DMS53 treated with DMSO at 0.1 percent for 48 hours (cell line): ENCODE results near the gene PDE8B.

Source experiments
- DNase-seq: peaks from one replicate; lab custom pipeline; 2025; ENCODE audit not compliant: unreplicated experiment; lab: John Stamatoyannopoulos, UW

PDE8B gene

DNA sequence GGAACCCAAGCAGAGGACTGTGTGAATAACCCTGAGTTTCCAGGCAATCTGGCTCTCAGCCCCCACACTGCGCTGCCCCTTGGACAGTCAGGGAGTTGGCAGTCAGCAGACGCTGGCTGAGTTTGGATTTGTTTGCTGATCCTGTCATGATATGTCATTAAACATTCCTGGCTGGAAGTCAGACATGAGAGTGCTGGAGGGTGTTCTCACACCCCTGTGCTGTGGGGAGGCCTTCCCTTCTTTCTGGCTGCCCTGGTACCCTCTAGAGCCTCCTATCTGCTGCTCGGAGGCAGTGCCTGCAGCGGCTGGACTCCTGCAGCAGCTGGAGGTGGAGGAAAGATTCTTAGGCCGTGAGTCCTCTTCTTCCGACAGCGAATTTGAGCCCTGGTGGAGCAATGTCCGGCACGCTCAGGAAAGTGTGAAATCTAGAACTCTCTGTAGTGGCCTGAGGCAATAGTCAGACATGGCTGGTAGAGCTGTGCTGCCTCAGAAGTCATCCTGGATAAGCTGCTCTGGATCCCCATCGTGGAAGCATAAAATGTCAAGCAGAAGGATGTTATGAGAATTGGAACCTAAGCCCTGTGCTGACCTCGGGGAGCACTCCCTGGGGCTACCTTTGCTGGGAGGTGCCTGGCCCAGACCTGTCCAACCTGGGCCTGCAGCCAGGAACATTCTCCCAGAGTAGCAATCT, 72.0 kb downstream of the PDE8B start:
- no peak for DNase-seq

DNA sequence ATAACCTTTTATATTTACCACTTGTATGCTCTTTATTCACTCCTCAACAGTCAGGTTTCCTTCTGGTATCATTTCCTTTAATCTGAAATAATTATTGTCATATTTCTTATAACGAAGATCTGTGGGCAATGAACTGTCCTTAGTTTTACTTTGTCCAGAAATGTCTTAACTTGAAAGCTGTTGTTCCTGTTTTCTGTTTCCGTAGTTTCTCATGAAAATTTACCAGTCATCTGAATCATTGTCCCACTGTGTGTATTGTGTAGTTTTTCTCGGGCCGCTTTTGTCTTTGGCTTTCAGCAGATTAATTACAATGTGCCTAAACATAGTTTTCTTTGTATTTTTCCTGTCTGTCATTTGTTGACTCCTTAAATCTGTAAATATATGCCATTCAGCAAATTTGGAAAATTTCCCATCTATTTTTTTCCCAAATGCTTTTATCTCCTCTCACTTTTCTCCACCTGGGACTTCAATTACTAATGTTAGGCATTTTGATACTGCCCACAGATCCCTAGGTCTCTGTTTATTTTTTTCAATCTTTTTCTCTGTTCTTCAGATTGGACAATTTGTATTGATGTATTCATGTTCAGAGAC, 74.9 kb downstream of the PDE8B start:
- no peak for DNase-seq

DNA sequence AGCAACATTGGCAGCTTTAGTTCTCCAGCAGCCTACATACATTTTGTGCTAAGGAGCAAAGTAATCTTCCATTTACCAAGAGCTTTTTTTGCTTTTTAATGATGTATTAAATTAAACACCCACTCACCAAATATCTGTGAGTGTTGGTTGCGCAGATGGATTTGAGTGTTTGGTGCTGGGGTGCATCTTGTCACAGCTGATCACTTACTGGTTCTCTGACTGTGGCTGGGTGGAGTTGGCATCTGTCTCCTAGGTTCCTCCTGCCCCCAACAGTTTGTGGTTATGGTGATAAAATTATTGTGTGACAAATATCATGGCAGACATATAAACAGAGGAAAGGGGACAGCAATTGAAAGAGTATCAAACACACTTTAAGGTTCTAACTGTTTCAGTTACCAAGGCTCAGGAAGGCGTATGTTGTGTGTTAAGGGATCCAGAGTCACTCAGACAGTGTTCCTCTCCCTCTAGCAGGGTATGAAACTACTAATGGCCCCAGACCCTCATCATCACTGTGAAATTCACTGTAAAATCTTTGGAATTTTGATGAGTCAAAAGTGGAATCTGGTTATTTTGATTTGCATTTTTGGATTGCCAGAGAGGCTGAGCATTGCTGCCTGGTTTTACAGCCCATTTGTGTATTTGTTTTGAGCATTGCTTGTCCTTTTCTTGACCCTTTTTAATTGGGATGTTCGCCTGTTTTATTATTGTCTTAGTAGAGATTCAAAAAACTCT, 81.7 kb downstream of the PDE8B start:
- no peak for DNase-seq

DNA sequence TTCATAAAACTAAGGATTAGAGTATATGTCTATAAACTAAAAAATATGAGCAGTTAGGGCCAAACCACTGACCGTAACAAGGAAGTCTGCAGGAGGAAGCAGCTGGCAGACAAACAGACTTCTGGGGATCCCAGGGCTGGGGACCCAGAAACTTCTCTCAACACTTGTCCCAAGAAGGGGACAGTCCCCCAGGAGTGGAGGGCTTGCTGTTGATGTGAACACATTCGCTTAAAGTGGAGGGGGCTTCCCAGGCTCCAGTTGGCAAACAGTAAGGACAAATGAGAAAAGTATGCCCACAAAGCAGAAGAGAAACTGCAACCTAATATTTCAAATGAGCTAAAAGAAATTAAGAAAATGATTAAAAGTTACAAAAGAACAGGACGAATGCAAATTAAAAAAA, 83.7 kb downstream of the PDE8B start:
- no peak for DNase-seq

DNA sequence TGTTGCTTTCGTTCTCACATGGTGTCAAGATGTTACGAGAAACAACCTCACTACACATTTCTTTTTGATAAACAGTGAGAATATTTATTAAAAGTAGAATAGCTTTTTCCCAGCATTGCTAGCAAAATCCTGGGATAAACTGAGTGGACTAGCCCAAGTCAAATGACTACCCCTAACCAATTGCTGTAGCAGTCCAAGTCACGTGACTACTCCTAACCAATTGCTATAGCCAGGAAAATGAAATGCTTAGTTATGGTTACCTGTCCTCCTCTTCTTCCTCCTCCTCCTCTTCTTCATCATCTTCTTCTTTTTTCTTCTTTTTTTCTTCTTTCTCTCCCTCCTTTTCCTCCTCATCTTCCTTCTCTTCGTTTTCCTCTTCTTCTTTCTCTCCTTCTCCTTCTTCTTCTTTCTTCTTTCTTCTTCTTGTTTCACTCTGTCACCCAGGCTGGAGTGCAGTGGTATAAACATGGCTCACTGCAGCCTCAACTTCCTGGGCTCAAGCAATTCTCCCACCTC, 85.4 kb downstream of the PDE8B start:
- DNase-seq, result no peak

DNA sequence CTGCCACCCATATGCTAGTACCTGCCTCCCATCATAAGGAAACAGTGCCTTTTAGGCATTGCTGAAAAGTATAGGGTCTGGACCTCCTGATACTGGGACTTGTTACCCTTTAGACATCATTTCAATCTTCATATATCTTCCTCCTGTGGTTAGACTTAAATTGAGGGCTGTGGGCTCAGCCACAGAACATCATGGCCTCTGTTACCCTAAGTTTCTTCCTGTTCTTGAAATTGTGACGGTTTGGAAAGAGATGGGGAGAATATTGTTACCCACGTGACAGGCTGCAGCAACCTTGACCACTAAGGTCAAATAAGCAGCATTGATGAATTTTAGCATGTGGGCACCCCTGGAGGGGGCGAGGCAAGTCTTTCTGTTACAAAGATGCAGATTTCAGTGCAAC, 87.7 kb downstream of the PDE8B start:
- no peak for DNase-seq

DNA sequence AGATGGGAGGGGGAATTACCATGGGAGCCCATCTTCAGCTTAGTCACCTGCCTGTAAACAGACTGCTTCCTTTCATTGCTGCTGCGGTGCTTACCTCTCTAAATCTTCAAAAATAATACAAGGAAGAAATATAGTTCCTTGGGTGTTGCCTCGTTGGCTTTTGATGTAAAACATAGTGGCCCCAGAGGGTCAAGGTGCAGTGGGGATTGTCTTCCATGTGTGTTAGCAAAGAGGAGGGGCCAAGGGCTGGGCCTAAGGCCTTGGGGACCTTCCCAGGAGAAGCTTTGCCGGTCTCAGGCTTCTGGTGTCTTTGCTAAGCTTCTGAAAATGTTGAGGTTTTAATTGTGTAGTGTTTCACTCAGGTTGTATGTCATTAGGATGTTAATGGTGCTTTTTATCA, 90.0 kb downstream of the PDE8B start:
- no peak for DNase-seq

DNA sequence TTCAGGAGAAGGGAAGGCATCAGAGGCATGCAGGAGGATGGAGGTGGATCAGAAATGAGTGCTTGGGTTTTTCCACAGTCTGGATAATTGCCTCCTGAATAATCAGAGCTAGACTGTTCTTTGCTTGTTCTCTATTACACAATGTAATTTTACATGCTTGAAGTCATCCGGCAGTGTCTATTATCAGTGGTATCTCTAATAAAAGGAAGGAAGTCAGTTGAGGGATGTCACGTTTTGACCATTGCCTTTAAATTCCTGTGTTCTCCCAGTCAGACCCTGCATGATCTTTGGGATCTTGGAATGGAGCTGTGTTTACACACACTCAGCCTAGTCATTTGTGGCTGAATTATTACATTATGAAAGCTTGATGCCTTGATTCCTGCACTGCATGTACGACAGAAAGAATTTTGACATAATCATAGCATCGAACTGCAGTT, 91.0 kb downstream of the PDE8B start:
- no peak for DNase-seq

DNA sequence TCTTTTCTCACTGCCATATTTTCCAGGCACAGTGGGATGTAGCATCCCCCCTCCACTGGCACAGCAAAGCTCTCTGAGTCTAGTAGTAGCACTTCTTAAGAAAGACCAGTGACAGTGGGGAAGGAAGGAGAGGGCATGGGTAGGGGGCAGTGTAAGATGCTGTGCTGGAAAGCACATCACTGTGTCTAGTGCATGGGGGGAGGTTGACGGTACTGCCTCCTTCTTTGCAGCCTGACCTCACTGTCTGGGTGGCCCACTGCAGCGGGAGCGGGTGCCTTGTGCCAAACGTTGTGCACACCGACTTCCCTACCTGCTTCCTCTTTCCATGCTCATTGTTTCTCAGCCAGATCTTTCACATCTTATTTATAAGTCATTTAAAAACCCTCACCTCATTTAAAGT, 91.8 kb downstream of the PDE8B start:
- DNase-seq, result no peak

DNA sequence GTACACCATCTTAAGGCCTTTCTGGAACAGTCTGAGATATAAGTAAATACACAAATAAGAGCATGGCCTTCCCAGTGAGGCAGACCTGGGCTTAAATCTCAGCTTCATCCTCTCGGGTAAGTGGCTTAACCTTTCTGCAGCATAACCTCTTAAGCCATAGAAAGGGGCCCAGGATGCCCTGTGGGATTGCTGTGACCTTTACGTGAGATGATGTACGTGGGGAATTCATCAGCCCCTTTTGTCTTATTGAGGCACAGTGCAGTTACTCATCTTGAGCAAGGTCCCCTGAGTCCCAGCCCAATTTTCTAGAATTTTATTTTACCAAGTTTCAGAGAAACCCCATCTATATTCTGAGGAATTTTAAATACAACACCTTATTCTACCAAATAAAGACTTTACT, 92.2 kb downstream of the PDE8B start:
- DNase-seq, result no peak

DNA sequence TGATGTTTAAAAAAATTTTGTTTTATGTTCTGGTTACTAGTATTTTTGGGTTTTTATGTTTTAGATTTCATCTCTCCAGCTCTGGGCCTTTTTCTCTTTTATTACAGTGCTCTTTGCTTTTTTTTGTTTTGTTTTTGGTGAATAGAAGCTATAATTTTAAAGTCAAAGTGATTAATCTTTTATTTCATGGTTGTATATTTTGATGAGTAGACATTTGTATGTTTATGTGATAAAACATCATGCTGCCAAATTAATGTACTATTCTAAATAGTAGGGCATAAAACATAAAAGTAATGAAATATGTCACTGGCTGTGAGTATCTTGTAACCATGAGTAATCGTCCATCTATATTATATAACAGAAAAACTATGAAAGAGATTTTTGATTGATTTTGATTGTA, 93.9 kb downstream of the PDE8B start:
- no peak for DNase-seq

DNA sequence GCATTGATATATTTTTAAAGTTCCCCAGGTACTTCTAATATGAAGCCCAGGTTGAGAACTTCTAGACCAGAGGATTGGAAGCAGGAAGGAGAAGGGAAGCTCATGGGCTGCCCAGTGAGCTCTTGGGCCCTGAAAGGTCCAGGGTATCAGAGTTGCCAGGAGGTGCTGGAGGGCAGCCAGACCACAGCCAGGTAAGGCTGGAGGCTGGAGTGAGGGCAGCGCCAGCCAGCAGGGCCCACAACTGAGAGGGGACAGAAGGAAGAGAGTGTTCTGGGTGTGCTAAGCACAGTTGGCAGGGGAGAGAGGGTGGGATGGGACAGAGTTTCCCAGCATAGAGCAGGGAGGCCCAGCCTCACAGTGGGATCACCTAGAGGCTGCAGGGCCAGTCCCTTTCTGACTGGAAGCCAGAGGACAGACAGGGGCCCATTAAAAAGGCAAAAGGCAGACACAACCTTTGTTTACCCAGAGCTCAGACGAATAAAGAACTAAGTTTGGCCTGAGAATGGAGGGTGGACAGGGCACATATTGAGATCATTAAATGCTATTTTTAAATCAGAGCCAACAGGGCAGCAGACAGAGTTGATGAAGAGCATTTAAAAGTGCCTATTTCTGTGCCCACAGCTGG, 94.9 kb downstream of the PDE8B start:
- no peak for DNase-seq

DNA sequence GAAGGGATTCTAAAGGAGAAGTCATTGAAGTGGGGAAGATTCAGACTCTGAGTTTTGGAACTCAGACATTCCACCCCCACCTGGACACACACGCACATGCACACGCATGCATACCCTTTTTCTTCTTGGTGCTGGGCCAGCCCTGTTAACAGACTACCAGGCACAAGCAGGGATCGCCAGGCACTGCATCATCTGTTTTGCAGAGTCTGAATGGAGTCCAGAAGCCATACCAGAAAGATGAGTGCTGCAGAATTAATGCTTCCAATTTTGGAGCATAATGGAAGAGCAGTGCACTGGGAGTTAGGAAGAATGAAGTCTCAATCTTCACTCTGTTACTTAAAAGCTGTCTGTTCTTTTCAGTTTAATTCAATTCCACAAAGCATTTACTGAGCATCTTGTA, 95.5 kb downstream of the PDE8B start:
- DNase-seq, result no peak

DNA sequence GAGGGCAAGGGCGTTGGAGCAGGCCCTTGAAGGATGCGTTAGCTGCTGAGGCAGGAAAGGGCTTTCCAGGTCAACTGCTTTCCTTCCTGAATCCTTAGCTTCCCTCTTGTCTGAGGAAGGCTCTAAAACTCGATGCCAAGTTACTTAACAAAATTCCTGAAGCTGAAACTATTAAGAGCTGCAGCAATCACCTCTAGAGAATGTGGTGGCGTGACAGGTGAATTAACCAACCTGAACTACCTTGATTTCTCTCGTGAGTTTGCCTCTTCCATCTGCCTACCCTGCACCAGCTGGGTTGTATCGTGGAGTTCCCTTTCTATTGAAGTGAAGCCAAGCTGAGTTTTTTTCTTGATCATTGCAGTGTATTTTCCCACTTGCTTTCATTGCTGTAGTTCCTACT, 96.1 kb downstream of the PDE8B start:
- no peak for DNase-seq

DNA sequence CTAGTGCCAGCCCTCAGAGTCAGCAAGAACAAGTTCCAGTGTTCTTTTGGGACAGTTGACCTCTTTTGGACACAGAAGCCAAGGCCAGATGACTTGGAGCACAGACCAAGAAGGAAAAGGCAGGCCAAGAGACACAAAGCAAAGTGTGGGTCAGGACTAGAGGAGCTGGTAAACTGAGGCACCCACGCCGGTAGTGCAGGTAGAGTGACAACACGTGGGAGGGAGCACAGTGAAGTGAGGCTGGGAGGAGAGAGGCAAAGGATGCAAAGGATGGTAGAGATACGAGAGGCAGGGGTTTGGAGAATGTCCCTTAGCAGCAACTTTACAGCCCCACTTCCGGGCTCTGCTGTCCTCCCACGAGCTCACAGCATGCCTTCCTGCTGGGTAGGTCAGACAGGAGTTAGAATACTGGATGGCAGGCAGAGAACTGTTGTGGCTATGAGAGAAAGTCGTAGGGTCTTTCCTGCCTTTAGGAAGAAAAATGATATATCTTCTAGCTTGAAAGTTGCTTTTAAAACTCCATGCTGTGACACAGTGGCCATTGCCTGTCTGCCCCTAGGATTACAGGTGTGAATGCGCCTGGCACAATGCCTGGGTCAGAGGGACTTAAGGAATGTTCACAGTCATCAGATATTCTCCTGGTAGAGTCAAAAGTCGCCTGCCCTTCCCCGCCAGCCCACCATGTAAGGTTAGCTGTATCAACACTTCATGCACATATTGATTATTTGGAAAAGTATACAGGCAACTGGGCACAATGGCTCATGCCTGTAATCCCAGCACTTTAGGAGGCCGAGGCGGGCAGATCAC, 97.9 kb downstream of the PDE8B start:
- no peak for DNase-seq

DNA sequence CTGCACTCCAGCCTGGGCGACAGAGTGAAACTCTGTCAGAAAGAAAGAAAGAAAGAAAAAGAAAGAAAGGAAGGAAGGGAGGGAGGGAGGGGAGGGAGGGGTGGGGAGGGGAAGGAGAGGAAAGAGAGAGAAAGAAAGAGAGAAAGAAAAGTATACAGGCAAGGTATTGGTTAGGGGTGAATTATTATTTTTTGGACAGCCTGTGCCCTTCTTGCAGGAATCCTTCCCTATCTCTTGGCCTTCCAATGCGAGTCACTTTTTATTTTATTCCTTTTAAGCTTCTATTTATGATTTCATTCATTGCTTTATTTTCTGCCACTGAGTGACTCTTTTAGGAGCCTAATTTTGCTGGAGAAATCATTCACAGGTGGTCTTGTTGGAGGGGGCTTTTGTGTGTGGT, 98.7 kb downstream of the PDE8B start:
- no peak for DNase-seq

DNA sequence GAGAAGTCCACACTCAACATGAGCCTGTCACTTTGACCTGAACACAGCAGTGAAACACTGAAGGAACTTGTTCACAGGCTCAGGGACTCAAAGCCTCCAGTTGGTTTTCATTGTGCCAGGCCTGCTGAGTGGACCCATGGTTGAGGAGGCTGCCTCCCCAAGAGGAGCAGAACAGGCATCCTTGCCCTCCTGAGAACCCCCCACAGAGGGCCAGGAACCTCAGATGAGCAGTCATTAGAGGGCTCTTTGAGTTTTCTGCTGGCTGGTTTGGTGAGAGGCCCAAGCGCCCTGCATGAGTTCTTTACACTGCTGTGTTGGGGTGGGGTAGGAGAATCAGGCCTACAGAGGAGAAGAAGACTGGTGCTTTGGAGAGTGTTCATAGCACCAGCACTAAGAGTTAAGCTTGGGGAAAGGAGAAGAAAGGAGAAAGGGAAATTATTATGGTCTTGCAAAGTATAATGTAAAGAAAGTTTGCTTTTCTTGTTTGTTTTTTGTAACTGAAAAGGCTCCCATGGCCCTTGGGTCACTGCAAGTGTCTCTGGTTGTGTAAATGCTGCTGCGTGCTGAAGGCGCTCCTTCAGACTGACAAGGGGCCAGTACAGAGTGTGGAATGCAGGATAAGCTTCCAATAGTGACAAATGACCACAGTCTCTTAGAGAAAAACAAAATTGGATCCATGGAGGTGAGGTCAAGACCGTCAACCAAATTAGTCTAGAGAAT, 100.2 kb downstream of the PDE8B start:
- DNase-seq, result no peak

DNA sequence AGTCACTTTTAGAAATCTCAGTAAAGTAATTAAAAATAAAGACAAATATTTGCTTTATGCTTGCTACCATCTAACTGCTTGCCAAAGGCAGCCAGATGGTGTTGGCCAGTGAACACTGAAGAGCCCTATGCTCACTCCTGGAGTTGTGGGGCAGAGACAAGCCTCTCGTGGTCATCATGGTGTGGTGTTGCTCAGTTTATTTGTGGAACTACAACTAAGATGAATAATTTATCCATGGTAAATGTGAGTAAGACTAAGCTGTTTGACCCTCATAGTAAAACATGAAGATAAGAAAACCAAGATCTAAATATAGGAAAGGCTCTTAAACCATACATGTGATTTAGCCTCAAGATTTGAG, 100.7 kb downstream of the PDE8B start:
- DNase-seq, result no peak

DNA sequence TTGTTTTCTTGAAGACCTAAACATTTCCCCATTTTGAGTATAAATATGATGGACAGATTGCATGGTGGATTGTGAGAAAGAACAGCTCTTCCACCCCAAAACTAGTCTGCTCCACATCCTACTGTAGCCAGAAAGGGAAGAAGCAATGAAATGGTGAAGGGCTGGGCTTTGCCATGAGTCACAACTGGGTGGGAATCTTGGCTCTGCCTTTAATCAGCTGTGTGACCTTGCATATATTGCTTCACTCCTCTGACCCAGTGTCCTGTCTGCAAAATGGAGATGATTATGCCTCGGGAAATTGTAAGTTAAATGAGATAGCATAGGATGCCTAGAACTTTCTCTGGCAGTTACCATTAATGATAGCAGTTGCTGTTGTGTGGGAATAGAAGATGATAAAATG, 101.9 kb downstream of the PDE8B start:
- no peak for DNase-seq

DNA sequence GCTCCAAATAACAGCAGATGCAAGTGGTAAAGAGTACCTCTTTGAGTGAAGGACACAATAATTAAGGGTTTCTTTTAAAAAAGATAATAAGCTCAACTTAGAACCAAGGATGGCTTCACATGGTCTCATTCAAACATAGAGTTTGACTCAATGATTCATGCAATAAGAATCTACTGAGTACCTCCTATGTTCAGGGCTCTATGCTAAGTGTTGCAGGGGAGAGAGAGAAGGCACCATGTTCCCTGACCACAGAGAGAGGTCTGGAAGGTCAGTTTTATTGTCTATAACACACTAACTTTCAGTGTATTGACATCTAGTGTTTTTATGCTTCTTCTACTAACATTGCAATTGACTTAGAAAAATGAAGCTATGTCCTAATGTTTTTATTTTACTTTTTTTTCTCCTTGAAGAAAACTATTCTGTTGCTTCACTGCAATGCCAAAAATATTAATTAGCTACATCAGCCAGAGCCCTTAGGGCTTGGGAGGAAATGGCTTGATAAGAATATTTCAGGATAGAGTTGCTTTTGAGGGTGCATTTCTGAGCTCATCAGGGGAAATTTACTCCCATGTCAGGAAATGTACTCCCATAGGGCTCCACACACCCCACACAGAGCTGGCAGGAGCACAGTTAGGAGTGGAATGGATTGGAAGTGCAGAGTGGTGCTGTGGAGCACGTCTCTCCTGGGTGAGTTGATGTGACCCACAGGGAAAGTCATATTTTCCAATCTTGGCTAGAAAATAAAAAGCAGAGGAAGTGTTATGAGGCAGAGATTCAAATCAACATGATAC, 106.6 kb downstream of the PDE8B start:
- DNase-seq, result no peak
